SJSA1 (cell line): ENCODE measurements around the gene MAP2K5. TPM values are rescaled to one million over a fixed set of nuclear protein-coding genes. Genes with fewer than 3 reads are reported as not detected.
A peak's percentile ranks its signal among the peaks of the same experiment; 100 is the strongest.

Experiments used
- DNase-seq, 2 experiments: peaks; one replicate each; pipeline ENCODE4 v3.0.0-alpha.2; 2015 to 2020; ENCODE audit warnings: low spot score in 2 of 2, low read depth in 1 of 2
- H3K27ac ChIP-seq: fragments of 250-450 bp; sonication (Bioruptor Pico); 2 replicates; pipeline ENCODE4 v1.5.1; 2020; ENCODE audit warnings: mild to moderate bottlenecking, moderate library complexity
- H3K27me3 ChIP-seq: fragments of 250-450 bp; sonication (Bioruptor Pico); replicated peaks from 2 replicates; pipeline ENCODE4 v1.5.1; 2020; ENCODE audit warnings: mild to moderate bottlenecking, moderate library complexity
- H3K36me3 ChIP-seq: fragments of 250-450 bp; sonication (Bioruptor Pico); 2 replicates; pipeline ENCODE4 v1.5.1; 2020; ENCODE audit warnings: mild to moderate bottlenecking
- H3K4me1 ChIP-seq: fragments of 250-450 bp; sonication (Bioruptor Pico); replicated peaks from 2 replicates; pipeline ENCODE4 v1.6.1; 2021; ENCODE audit warnings: mild to moderate bottlenecking
- H3K4me3 ChIP-seq: fragments of 250-450 bp; sonication (Bioruptor Pico); 2 replicates; pipeline ENCODE4 v1.5.1; 2020; ENCODE audit warnings: mild to moderate bottlenecking
- H3K9me3 ChIP-seq: fragments of 250-450 bp; sonication (Bioruptor Pico); replicated peaks from 2 replicates; pipeline ENCODE4 v1.5.1; 2020; ENCODE audit warnings: mild to moderate bottlenecking
- total RNA-seq: library from RNA; depleted of rRNA; stranded (reverse); fragments of >200 nt; shearing (Covaris generic); gene quantifications from 2 replicates; pipeline ENCODE4 v1.2.3, GENCODE V29; 2014

Gene MAP2K5
- total RNA-seq, 1 experiment from 2014 or later: 4.3 TPM

- Histone ChIP-seq H3K27ac (no peak overlapping the region), H3K9me3 (no peaks in the 10 kb centered on the region), H3K4me3 (no peak overlapping the region), H3K4me1 (no peaks in the 10 kb centered on the region), H3K27me3 (no peaks in the 10 kb centered on the region), H3K36me3 (peaks cover 2% of the 10 kb centered on the region; the same call in 1 of the 2 replicates)
- DNase-seq: no peak
Measured at GRCh38 chr15:67575039-67575502, 32.6 kb downstream of the MAP2K5 start.

DNA sequence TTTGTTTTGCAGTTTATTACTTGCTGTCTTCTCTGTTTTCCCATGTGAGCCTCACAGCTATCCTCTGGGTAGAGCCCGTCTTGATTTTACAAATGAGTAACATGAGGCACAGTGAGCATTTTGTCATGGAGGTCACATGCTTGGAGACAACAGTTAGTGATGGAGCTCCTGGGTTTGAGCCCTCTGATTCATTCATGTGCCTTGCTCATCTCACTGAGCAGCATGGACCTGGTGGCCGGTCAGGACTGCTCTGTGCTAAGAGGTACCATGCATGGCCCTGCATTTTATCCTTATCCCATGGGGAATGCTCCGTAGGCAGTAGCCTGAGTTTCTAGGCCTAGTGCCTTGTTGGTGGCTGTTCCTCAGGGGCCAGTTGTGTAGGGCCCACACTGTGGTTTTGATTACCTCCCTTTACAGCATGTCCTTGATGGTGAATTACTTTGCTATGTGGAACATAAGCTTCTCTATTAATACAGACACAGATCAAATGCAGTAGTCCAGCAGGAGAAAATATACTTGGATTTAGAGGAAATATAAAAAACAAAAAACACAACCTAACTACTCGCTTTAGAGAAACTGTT, 35.6 kb downstream of the MAP2K5 start:
- H3K36me3 ChIP-seq: no peaks in the 10 kb centered on the region
- H3K9me3 ChIP-seq: no peaks in the 10 kb centered on the region
- DNase-seq: no peak
- no peak overlapping the region for H3K4me3 ChIP-seq
- no peaks in the 10 kb centered on the region for H3K4me1 ChIP-seq
- H3K27ac ChIP-seq: no peak overlapping the region
- no peaks in the 10 kb centered on the region for H3K27me3 ChIP-seq

GRCh38 chr15:67579164-67579563, 36.7 kb downstream of the MAP2K5 start:
- no peaks in the 10 kb centered on the region for H3K9me3 ChIP-seq
- H3K4me1 ChIP-seq: no peaks in the 10 kb centered on the region
- DNase-seq: no peak
- H3K4me3 ChIP-seq: no peak overlapping the region
- no peaks in the 10 kb centered on the region for H3K36me3 ChIP-seq
- H3K27me3 ChIP-seq: no peaks in the 10 kb centered on the region
- H3K27ac ChIP-seq: no peak overlapping the region

DNA sequence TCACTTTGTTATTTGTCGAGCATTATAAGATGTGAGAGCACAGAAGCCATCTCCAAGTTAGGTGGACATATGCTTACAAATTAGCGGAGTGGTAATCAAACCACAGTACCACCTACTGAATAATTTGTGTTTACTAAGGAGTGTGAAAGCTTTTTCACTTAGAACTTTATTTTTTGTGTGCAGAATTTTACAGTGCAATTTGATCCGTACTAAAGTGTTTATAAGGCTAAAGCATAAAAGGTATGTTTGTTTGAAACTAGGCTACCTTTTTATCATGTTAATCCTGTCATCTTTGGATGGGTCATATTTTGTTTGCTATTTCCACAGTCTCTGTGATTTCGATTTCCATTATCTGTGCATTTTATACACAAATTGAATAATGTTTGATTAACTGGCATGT, 37.5 kb downstream of the MAP2K5 start:
- Histone ChIP-seq H3K9me3 (no peaks in the 10 kb centered on the region), H3K4me3 (no peak overlapping the region), H3K27me3 (no peaks in the 10 kb centered on the region), H3K4me1 (no peaks in the 10 kb centered on the region), H3K36me3 (no peaks in the 10 kb centered on the region), H3K27ac (no peak overlapping the region)
- no peak for DNase-seq

GRCh38 chr15:67584157-67584556, 41.7 kb downstream of the MAP2K5 start:
- H3K27ac ChIP-seq: no peak overlapping the region
- H3K4me1 ChIP-seq: no peaks in the 10 kb centered on the region
- no peaks in the 10 kb centered on the region for H3K27me3 ChIP-seq
- H3K4me3 ChIP-seq: no peak overlapping the region
- no peaks in the 10 kb centered on the region for H3K36me3 ChIP-seq
- DNase-seq: no peak
- H3K9me3 ChIP-seq: no peaks in the 10 kb centered on the region

DNA sequence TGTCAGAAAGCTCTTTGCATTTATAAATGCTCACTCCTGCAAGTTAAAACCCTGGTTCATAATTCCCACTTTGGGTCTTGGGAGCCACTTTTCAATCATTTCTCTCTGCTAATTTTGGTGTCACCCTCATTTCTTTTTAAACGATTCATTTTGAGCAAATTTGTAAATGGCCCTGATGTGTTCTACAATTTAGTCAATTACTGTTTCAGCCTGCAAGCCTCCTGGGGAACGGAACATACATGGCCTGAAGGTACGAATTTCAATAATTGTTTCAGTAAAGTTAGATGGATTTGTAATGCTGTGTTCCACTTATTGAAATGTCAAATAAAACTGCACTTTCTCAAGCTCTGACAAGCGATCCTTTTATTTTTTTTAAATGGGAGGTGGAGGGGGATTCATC, 43.2 kb downstream of the MAP2K5 start:
- Histone ChIP-seq H3K4me3 (no peak overlapping the region), H3K9me3 (no peaks in the 10 kb centered on the region), H3K36me3 (no peaks in the 10 kb centered on the region), H3K27ac (no peak overlapping the region), H3K27me3 (no peaks in the 10 kb centered on the region), H3K4me1 (no peaks in the 10 kb centered on the region)
- no peak for DNase-seq

- Histone ChIP-seq H3K36me3 (no peaks in the 10 kb centered on the region), H3K9me3 (no peaks in the 10 kb centered on the region), H3K27me3 (no peaks in the 10 kb centered on the region), H3K4me1 (no peaks in the 10 kb centered on the region), H3K27ac (no peak overlapping the region), H3K4me3 (no peak overlapping the region)
- no peak for DNase-seq
Measured at GRCh38 chr15:67587331-67587730, 44.8 kb downstream of the MAP2K5 start.

- Histone ChIP-seq H3K9me3 (no peaks in the 10 kb centered on the region), H3K4me1 (no peaks in the 10 kb centered on the region), H3K27me3 (no peaks in the 10 kb centered on the region), H3K27ac (no peak overlapping the region), H3K36me3 (no peaks in the 10 kb centered on the region), H3K4me3 (no peak overlapping the region)
- DNase-seq: no peak
Measured at GRCh38 chr15:67587754-67588153, 45.3 kb downstream of the MAP2K5 start.

DNA sequence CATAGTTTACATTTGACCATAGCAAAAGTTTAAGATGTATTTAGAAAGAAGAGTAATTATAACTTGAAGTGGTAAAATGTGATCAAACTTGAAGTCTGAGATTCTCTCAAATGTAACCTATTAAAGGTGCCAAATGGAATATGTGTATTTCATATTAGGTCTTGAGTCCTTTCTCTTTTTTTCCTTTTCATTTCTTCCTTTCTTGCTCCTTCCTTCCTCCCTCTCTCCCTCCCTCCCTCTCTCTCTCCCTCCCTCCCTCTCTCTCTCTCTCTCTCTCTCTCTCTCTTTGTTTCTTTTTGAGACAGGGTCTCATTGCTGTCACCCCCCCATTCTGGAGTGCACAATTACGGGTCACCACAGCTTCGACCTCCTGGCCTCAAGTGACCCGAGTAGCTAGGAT, 47.7 kb downstream of the MAP2K5 start:
- no peak for DNase-seq
- H3K27ac ChIP-seq: no peak overlapping the region
- H3K4me3 ChIP-seq: no peak overlapping the region
- no peaks in the 10 kb centered on the region for H3K4me1 ChIP-seq
- no peaks in the 10 kb centered on the region for H3K36me3 ChIP-seq
- no peaks in the 10 kb centered on the region for H3K27me3 ChIP-seq
- no peaks in the 10 kb centered on the region for H3K9me3 ChIP-seq

- Histone ChIP-seq H3K9me3 (no peaks in the 10 kb centered on the region), H3K4me3 (no peak overlapping the region), H3K4me1 (no peaks in the 10 kb centered on the region), H3K36me3 (no peaks in the 10 kb centered on the region), H3K27ac (no peak overlapping the region), H3K27me3 (no peaks in the 10 kb centered on the region)
- DNase-seq: no peak
Measured at GRCh38 chr15:67592245-67592644, 49.7 kb downstream of the MAP2K5 start.

DNA sequence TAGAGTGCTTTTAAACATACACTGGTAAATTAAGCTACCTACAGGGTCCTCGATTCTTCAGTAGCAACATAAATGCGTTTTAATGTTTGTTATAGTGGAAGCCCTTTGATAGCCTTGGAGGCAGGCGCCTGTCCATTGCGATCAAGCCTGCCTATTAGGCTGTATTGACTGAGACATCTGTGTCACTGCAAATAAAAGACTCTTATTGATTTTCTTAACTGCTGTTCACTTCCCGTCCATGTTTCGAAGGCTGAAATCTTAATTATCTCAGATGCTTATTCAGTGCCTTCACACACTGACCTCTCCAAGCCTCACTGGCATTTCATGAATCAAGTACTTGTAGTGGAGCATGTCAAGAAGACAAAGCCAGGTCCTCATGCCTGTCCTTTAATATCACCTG, 51.1 kb downstream of the MAP2K5 start:
- Histone ChIP-seq H3K4me1 (no peaks in the 10 kb centered on the region), H3K36me3 (no peaks in the 10 kb centered on the region), H3K27ac (no peak overlapping the region), H3K27me3 (no peaks in the 10 kb centered on the region), H3K9me3 (no peaks in the 10 kb centered on the region), H3K4me3 (no peak overlapping the region)
- no peak for DNase-seq

DNA sequence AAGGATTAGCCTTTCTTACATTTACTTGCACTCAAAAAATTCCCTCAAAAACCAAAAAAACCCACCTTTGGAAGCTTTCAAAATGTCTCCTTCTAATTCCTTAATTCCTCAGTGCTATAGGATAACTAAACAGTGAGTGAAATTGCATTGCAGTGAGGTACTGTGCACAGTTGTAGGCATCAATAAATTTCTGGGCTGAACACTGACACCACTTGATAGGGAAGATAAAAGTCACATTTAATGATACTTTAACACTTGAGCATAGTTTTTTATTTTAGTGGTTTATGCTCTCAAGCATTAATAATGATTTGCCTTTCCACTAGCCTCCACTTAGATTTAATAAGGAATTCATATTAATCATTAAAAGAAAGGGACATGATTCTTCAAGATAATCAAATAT, 52.3 kb downstream of the MAP2K5 start:
- DNase-seq: no peak
- no peak overlapping the region for H3K4me3 ChIP-seq
- no peaks in the 10 kb centered on the region for H3K27me3 ChIP-seq
- H3K4me1 ChIP-seq: no peaks in the 10 kb centered on the region
- no peaks in the 10 kb centered on the region for H3K9me3 ChIP-seq
- H3K36me3 ChIP-seq: no peaks in the 10 kb centered on the region
- no peak overlapping the region for H3K27ac ChIP-seq

GRCh38 chr15:67595572-67595971, 53.1 kb downstream of the MAP2K5 start:
- Histone ChIP-seq H3K36me3 (no peaks in the 10 kb centered on the region), H3K9me3 (no peaks in the 10 kb centered on the region), H3K27me3 (no peaks in the 10 kb centered on the region), H3K4me1 (no peaks in the 10 kb centered on the region; the same call in 1 of the 2 replicates), H3K4me3 (no peak overlapping the region), H3K27ac (no peak overlapping the region)
- DNase-seq: no peak

DNA sequence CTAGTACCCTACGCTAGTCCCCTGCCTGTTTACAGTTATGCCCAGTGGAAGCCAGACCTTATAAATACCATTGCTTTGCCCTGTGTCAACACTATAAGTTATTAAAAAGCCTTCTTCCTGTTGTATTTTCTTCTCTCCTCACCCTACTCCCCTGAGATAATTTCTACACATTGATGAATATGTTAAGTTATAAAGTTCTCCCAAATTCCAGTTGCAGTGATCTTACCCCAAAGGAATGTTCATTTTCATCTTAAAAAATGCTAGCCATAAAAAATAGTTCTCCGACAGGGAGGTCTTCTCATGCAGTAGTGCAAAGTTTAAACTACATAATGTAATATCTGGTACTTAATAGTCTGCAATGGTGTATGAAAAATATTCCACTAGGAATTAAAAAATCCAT, 58.6 kb downstream of the MAP2K5 start:
- DNase-seq: peak in 1 of 2 experiments; percentile 11
- Histone ChIP-seq H3K27me3 (no peaks in the 10 kb centered on the region), H3K9me3 (no peaks in the 10 kb centered on the region), H3K4me3 (no peak overlapping the region), H3K4me1 (peaks cover 8% of the 10 kb centered on the region; the same call in 1 of the 2 replicates), H3K27ac (no peak overlapping the region), H3K36me3 (no peaks in the 10 kb centered on the region)

- Histone ChIP-seq H3K4me3 (no peak overlapping the region), H3K4me1 (peaks cover 8% of the 10 kb centered on the region; the same call in 1 of the 2 replicates), H3K27me3 (no peaks in the 10 kb centered on the region), H3K27ac (no peak overlapping the region), H3K9me3 (no peaks in the 10 kb centered on the region), H3K36me3 (no peaks in the 10 kb centered on the region)
- DNase-seq: no peak
Measured at GRCh38 chr15:67603063-67603462, 60.6 kb downstream of the MAP2K5 start.
